Ectodermal cell (in vitro differentiated cells): ENCODE results near the gene ALG1L2. TPM values are rescaled to one million over a fixed set of nuclear protein-coding genes. Genes with fewer than 3 reads are reported as not detected.
"Not testable (repeated sequence)": the region's sequence is repeated elsewhere in the genome, so short reads cannot be mapped to it uniquely, and the experiment has no call there.

Experiments used
- H3K27ac ChIP-seq: 2 replicates; pipeline ENCODE4 v1.7.0; 2013; ENCODE audit warnings: mild to moderate bottlenecking, low read depth, low read length; ENCODE audit not compliant: insufficient read depth, poor library complexity, severe bottlenecking
- H3K27me3 ChIP-seq: 2 replicates; pipeline ENCODE4 v1.7.0; 2013; ENCODE audit warnings: mild to moderate bottlenecking, low read length; ENCODE audit not compliant: insufficient read depth, control insufficient read depth, poor library complexity, severe bottlenecking
- H3K36me3 ChIP-seq: one replicate; pipeline ENCODE4 v1.7.0; 2013; ENCODE audit warnings: low read length; ENCODE audit not compliant: control insufficient read depth, insufficient read depth
- H3K4me1 ChIP-seq: one replicate; pipeline ENCODE4 v1.7.0; 2013; ENCODE audit warnings: low read length; ENCODE audit not compliant: control insufficient read depth, insufficient read depth
- H3K4me3 ChIP-seq: 2 replicates; pipeline ENCODE4 v1.7.0; 2013; ENCODE audit warnings: low read depth, low read length, control low read depth; ENCODE audit not compliant: insufficient read depth
- H3K9me3 ChIP-seq: 2 replicates; pipeline ENCODE4 v1.7.0; 2013; ENCODE audit warnings: mild to moderate bottlenecking, low read length, moderate library complexity; ENCODE audit not compliant: control insufficient read depth
- WGBS, 2 experiments: methylation state at CpG; one replicate each; pipeline ENCODE4 v1.1.7; 2013; ENCODE audit warnings: missing lambda C conversion rate in 2 of 2; 5-methylcytosine and 5-hydroxymethylcytosine counted together
- polyA plus RNA-seq, 4 experiments: library from polyadenylated mRNA; stranded (reverse); fragments of 50-300 nt; gene quantifications; one replicate each; pipeline ENCODE4 v1.2.3, GENCODE V29; 2013

Gene ALG1L2, protein sequence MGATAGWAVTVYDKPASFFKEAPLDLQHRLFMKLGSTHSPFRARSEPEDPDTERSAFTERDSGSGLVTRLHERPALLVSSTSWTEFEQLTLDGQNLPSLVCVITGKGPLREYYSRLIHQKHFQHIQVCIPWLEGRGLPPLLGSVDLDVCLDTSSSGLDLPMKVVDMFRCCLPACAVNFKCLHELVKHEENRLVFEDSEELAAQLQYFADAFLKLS
- 0.85 TPM for polyA plus RNA-seq (2013, experiment 1 of 4)
- 1.5 TPM for polyA plus RNA-seq (2013, experiment 2 of 4)
- not detected for polyA plus RNA-seq (2013, experiment 3 of 4)
- 0.49 TPM for polyA plus RNA-seq (2013, experiment 4 of 4)

DNA sequence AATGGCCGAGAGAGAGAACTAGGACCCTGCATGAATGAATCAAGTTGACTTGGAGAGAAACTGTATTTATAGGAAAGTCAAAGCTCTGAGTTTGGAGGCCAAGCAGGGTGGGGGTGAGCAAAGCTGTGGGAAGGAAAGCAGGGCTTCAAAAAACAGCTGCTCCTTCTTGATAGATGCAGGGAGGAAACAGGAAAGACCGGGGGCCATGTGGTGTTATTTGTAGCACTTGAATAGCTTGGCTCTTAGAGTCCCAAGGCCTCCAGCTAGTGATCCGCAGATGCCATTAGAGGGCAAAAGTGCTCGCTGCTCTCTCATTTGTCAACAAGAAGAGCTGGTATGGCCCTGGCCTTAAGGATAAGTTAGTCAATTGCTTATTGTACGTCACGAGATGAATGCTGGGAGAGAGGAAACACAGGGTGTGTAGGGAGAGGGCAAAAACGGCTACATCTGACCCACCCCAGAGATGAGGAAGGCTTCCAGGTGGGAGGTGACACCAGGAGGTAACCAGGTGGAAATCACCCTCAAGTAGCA is at the start of gene ALG1L2:
Gene ALG1L2 (plus strand): TSS at position 481 of the 531 bp plus-strand sequence. CDS start 186 bp downstream, outside the sequence.
- H3K4me3 ChIP-seq = no peak within 1 kb of the TSS
- no peaks in the 10 kb centered on the region for H3K4me1 ChIP-seq
- H3K36me3 ChIP-seq = no peaks in the 10 kb centered on the region
- no peak within 1 kb of the TSS for H3K27ac ChIP-seq
- no peaks in the 10 kb centered on the region for H3K27me3 ChIP-seq
- H3K9me3 ChIP-seq = no peaks in the 10 kb centered on the region
- WGBS, 2 experiments = 84% methylated on average over 7 of the region's 7 CpGs

DNA sequence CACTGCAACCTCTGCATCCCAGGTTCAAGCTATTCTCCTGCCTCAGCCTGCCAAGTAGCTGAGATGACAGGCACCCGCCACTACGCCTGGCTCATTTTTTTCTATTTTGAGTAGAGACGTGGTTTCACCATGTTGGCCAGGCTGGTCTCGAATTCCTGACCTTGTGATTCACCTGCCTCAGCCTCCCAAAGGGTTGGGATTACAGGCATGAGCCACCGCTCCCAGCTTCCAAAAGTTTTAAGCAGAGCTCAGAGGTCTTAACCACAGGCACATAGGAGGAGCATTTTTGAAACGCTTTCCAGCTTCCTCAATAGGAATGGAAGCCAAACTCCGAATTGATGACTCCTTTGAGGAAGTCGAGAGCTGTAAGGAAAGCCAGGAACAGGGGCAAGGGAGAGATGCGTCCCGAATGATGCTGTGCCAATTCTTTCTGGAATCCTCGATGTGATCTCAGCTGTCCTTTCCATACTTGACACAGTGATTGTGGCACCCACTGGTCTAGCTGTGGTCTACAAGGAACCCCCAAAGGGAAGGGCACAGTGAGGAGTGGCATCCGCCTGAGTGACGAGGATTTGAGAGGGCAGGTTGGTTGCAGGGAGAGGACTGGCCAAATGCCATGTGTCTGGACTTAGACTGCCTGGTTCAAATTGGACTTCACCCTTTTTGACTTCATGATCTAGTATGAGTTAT is 44.4 kb upstream of the ALG1L2 start:
- 92 to 94% methylated on average over 11 to 12 of the region's 13 CpGs for WGBS, 2 experiments
- not testable (repeated sequence) for H3K9me3 ChIP-seq, H3K4me1 ChIP-seq, H3K36me3 ChIP-seq, H3K4me3 ChIP-seq, H3K27me3 ChIP-seq, H3K27ac ChIP-seq

DNA sequence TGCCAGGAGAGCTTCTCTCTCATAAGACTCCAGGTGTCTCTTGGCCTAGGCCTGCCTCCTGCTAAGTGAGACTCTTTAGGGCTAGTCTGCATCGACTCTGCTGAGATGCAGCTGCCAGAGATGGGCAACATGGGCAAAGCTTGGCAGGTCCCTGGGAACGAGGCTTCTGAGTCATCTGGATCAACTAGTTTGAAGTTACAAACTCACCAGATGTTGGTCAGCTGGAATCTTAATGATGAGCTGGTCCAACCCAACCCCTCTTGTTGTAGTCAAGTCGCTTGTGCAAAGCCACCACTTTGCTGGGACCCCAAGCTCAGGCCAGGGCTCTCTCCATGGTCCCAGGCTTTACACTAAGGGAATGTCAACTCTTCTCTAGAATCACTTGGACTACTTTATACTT is 38.9 kb upstream of the ALG1L2 start:
- not testable (repeated sequence) for H3K36me3 ChIP-seq, H3K27me3 ChIP-seq, H3K4me1 ChIP-seq, H3K9me3 ChIP-seq, H3K4me3 ChIP-seq, H3K27ac ChIP-seq
- 94 to 95% methylated on average over 3 of the region's 3 CpGs for WGBS, 2 experiments

DNA sequence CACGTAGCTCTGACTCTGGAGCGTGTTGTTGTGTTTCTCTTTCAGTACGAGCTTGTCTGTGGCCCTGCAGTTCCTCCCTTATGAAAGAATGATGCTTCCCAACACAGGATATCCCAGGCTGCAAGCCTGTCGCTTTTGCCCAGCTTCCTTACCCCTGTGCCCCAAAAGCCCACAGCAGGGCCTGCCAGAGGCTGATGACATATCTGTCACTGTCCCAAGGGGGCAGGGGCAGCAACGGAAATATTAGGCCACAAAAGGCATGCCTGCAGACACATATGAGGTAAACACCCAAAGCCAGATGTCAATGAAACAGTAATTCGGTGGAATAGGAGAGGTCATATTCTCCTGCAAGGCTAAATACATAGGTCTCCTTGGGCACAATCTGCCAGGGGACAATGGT is 38.0 kb upstream of the ALG1L2 start:
- H3K27ac ChIP-seq = not testable (repeated sequence)

DNA sequence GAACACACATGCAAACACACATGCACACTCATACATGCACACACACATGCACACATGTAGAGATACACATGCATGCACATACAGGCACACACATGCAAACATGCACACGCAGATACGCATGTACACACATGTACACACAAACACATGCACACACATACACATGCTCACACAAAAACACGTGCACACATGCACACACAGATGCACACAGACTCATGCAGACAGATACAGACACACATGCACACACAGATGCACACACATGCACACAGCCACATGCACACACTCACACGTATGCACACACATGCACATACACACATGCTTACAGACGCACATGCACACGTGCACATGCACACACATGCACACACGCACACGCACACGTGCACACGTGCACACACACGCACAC is 37.3 kb upstream of the ALG1L2 start:
- H3K27ac ChIP-seq = no peak overlapping the region
- H3K4me1 ChIP-seq = no peaks in the 10 kb centered on the region
- no peak overlapping the region for H3K4me3 ChIP-seq
- no peaks in the 10 kb centered on the region for H3K27me3 ChIP-seq
- H3K9me3 ChIP-seq = no peaks in the 10 kb centered on the region
- no peaks in the 10 kb centered on the region for H3K36me3 ChIP-seq
- 90 to 91% methylated on average over 11 of the region's 11 CpGs for WGBS, 2 experiments

More for the DNA sequence above, 38.0 kb upstream of the ALG1L2 start:
- H3K9me3 ChIP-seq, H3K4me1 ChIP-seq, H3K27me3 ChIP-seq, H3K36me3 ChIP-seq, H3K4me3 ChIP-seq: not testable (repeated sequence)
- WGBS, 2 experiments = 92 to 96% methylated on average over 6 of the region's 6 CpGs

DNA sequence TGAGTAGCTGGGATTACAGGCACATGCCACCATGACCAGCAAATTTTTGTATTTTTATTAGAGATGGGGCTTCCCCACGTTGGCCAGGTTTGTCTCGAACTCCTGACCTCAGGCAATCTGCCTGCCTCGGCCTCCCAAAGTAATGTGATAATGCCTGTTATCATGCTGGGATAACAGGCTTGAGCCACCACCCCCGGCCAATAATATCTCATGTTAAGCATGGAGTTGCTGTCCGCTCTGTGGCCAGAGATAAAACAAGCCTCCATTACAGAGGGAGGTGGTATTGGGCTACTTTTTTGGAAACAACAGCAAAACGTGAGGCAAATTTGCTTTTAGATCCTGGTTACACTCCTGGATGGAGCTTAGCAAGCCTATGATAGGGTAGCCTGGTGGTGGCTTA is 32.9 kb upstream of the ALG1L2 start:
- H3K4me3 ChIP-seq = no peak overlapping the region
- no peaks in the 10 kb centered on the region for H3K9me3 ChIP-seq
- no peaks in the 10 kb centered on the region for H3K27me3 ChIP-seq
- no peaks in the 10 kb centered on the region for H3K36me3 ChIP-seq
- no peak overlapping the region for H3K27ac ChIP-seq
- 70 to 73% methylated on average over 6 of the region's 6 CpGs for WGBS, 2 experiments
- no peaks in the 10 kb centered on the region for H3K4me1 ChIP-seq

DNA sequence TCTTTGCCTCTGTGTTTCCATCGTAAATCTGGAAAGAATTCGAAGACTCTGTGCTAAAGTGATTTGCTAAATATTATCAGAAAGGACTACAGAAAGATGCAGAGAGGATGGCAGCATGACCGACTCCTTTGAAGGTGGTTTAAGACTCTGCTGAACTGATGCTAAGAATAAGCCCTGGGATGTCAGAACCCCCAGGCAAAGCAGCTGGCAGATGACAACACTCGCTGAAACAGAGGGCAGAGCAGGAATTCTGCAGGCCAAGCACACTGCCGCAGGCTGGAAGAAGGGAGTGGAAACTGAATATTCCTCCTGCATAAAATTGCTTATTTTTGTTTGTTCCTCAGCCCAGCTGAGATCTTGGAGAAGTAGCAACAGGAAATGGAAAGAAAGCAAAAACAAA is 29.3 kb upstream of the ALG1L2 start:
- not testable (repeated sequence) for H3K27ac ChIP-seq, H3K27me3 ChIP-seq, H3K9me3 ChIP-seq, H3K4me3 ChIP-seq, H3K36me3 ChIP-seq, H3K4me1 ChIP-seq
- 79 to 80% methylated on average over 3 to 4 of the region's 5 CpGs for WGBS, 2 experiments

DNA sequence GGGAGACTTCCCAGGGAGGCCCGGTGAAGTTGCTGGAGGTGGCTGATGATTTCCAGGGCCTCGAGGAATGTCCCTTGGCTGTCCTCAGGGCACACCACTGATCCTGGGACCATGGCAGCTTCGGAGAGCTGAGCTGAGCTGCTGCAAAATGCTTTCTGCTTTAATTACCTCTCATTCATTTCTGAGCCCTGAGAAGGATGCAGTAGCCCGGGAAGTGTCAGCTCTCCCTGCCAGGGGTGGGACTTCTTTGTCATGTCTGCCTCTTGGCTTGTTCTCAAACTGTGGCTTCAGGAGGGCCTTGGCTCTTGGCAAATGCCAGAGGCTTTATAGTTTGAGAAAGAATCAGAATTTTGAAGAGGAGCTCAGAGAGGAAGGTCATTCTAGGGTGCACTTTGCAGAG is 28.7 kb upstream of the ALG1L2 start:
- WGBS, 2 experiments = 33 to 39% methylated on average over 1 to 2 of the region's 4 CpGs
- H3K4me3 ChIP-seq, H3K36me3 ChIP-seq: not testable (repeated sequence)

DNA sequence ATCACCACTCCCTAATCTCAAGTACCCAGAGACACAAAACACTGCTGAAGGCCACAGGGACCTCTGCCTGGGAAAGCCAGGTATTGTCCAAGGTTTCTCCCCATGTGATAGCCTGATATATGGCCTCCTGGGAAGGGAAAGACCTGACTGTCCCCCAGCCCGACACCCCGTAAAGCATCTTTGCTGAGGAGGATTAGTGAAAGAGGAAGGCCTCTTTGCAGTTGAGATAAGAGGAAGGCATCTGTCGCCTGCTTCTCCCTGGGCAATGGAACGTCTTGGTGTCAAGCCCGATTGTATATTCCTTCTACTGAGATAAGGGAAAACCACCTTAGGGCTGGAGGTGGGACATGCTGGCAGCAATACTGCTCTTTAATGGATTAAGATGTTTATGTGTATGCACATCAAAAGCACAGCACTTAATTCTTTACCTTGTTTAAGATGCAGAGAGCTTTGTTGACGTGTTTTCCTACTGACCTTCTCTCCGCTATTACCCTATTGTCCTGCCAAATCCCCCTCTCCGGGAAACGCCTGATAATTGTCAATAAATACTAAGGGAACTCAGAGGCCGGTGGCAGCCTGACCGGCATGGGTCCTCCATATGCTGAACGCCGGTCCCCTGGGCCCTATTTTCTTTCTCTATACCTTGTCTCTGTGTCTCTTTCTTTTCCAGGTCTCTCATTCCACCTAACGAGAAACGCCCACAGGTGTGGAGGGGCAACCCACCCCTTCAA is 23.9 kb upstream of the ALG1L2 start:
- H3K27me3 ChIP-seq, H3K36me3 ChIP-seq, H3K4me1 ChIP-seq, H3K27ac ChIP-seq, H3K9me3 ChIP-seq, H3K4me3 ChIP-seq: not testable (repeated sequence)
- WGBS, 2 experiments = 25 to 48% methylated on average over 13 of the region's 15 CpGs

More for the DNA sequence above, 28.7 kb upstream of the ALG1L2 start:
- H3K27ac ChIP-seq, H3K4me1 ChIP-seq, H3K27me3 ChIP-seq, H3K9me3 ChIP-seq: not testable (repeated sequence)

DNA sequence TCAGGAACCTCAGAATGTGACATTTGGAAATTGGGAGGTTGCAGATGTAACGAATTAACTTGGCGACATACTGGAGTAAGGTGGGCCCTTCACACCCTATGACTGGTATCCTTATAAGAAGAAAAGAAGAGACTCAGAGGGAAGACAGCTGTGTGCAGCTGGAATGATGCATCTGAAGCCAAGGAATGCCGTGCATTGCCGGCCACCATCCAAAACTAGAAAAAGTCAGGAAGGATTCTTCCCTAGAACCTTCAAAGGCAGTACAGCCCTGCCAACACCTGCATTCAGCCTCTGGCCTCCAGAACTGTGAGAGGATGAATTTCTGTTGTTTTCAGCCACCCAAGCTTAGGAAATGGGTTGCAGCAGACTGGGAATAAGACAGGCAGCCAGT is 23.4 kb upstream of the ALG1L2 start:
- WGBS, 2 experiments = 93 to 100% methylated on average over 2 of the region's 4 CpGs
- not testable (repeated sequence) for H3K9me3 ChIP-seq, H3K27me3 ChIP-seq, H3K36me3 ChIP-seq, H3K27ac ChIP-seq, H3K4me1 ChIP-seq, H3K4me3 ChIP-seq
